ENCODE data around the gene TAF1A.
A peak's percentile ranks its signal among the peaks of the same experiment; 100 is the strongest.

TAF1A gene

GRCh38 chr1:222589462-222590302 is at the start of gene TAF1A:
Gene TAF1A, minus strand, starts transcription at chr1:222589933.
- peak; percentile 100 for ATAC-seq (replicated peaks)
- Mint-ChIP-seq H3K4me1 (peaks cover 22 to 49% of the 10 kb centered on the region in 2 donors), H3K4me3 (peak within 1 kb of the TSS; percentile 94 to 99)

DNA sequence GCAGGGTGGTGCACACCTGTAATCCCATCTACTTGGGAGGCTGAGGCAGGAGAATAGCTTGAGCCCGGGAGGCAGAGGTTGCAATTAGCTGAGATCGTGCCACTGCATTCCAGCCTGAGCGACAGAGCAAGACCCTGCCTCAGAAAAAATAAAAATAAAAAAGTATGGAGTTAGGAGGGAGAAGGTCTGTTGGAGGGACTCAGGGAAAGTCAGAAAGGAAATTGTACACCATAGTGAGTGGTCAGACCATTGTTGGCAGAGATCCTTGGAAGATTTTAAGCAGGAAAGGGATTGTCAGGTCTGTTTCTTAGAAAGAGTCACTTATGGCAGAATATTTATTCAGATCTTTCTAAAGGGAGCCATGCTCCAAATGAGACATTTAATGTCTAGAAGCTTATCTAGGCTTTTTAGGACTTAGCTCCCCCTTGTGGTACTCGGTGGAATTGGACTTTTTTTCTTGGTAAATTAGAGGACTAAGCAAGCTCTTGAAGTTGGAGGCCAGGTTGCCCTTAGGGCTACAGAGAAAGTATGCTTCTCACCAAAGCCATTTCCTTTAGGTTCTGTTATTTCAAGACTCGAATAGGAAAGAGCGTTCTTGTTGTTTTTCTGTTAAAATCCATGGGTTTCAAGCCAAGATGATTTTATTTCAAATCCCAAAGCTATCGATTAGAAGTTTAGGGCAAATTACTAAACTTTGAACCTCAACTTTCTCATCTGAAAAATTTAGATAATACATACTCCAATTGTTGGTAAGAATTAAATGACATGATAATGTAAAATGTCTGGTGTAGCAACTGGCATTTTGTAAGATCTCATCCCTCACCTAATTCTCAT is 44.7 kb upstream of the TAF1A start:
- Mint-ChIP-seq H3K4me1 (peaks cover 7 to 16% of the 10 kb centered on the region in 2 donors), H3K36me3 (peaks cover 30 to 63% of the 10 kb centered on the region in 2 donors), H3K9me3 (no peaks in the 10 kb centered on the region), H3K27me3 (no peaks in the 10 kb centered on the region), H3K27ac (no peak overlapping the region), H3K4me3 (no peak overlapping the region)
- DNase-seq (peak; percentile 56), ATAC-seq (replicated peaks) (peak; percentile 80 to 81)

More at GRCh38 chr1:222589462-222590302, at the start of gene TAF1A:
- Mint-ChIP-seq H3K27me3 (no peaks in the 10 kb centered on the region), H3K9me3 (no peaks in the 10 kb centered on the region), H3K27ac (peak within 1 kb of the TSS; percentile 98), H3K36me3 (peaks cover 4 to 18% of the 10 kb centered on the region in 2 donors)
- peak; percentile 80 for DNase-seq

GRCh38 chr1:222632749-222633148 is 43.0 kb upstream of the TAF1A start:
- Mint-ChIP-seq H3K4me1 (peaks cover 7 to 16% of the 10 kb centered on the region in 2 donors), H3K27ac (no peak overlapping the region), H3K27me3 (no peaks in the 10 kb centered on the region), H3K9me3 (no peaks in the 10 kb centered on the region), H3K36me3 (peaks cover 39 to 71% of the 10 kb centered on the region in 2 donors), H3K4me3 (no peak overlapping the region)
- DNase-seq (no peak), ATAC-seq (replicated peaks) (no peak)

DNA sequence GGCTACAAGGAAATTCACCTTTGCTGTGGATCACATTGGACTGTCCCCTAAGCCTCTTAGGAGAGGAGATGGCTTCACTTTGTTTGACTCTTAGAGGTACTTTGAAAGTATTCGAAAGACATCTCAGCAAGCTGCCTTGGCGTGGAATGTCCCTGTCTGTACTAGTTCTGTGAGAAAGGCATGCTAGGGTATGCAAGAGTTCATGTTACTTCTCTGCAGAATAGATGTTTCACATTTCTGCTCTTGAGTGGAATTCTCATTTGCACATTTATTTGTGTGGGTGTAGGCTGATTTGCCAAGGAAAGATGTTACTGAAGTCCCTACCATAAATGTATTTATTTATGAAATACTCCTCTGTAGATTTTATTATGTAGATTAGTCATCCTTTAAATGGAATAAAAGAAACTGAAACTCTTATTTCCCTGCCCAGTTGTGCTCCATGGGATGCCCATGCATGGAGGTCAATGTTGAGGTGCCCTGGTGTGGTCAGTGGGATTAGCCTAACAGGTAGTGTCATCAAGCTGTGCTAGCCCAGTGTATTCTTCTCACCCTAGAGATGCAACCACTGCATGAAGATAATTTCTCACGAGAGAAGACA is 42.0 kb upstream of the TAF1A start:
- Mint-ChIP-seq H3K36me3 (peaks cover 41 to 77% of the 10 kb centered on the region in 2 donors), H3K27ac (no peak overlapping the region)
- ATAC-seq (replicated peaks): no peak

DNA sequence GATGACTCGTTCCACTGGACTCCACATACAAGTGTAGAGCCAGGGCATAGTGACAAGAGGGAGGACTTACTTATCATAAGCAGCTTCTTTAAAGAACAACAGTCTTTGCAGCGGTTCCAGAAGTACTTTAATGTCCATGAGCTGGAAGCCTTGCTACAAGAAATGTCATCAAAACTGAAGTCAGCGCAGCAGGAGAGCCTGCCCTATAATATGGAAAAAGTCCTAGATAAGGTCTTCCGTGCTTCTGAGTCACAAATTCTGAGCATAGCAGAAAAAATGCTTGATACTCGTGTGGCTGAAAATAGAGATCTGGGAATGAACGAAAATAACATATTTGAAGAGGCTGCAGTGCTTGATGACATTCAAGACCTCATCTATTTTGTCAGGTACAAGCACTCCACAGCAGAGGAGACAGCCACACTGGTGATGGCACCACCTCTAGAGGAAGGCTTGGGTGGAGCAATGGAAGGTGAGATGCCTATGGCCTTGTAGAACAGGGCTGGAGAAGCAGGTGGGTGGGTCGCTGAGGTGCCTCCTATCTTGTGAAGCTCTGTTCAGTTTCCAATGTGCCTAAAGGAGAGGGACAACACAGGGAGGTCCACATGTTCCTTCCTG is 40.3 kb upstream of the TAF1A start:
- peaks cover 7 to 16% of the 10 kb centered on the region in 2 donors for H3K4me1 Mint-ChIP-seq
- no peak for ATAC-seq (replicated peaks)
- DNase-seq: no peak
- H3K4me3 Mint-ChIP-seq: no peak overlapping the region
- no peak overlapping the region for H3K27ac Mint-ChIP-seq
- H3K9me3 Mint-ChIP-seq: no peaks in the 10 kb centered on the region
- peaks cover 40 to 76% of the 10 kb centered on the region in 2 donors for H3K36me3 Mint-ChIP-seq
- no peaks in the 10 kb centered on the region for H3K27me3 Mint-ChIP-seq

More for the DNA sequence above, 42.0 kb upstream of the TAF1A start:
- Mint-ChIP-seq H3K27me3 (no peaks in the 10 kb centered on the region), H3K4me1 (peaks cover 7 to 16% of the 10 kb centered on the region in 2 donors), H3K9me3 (no peaks in the 10 kb centered on the region), H3K4me3 (no peak overlapping the region)
- no peak for DNase-seq

DNA sequence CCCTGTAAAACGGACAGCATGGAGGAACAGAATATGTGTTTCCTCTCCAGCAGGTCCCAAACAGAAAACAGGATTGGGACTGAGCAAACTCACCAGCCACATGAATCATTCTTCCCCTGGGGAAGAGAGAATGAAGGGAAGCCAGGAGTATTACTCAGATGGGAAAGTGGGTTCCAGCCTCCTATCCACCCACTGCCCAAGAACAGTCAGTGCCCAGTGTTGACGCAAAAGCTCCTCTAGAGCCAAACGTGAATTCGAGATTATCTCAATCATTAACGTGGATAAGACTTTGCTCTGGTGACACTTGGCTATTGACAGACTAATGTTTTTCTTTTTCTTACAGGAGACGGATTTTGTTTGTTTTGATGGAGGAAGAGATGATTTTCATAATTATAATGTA is 37.5 kb upstream of the TAF1A start:
- Mint-ChIP-seq H3K4me1 (peaks cover 0 to 4% of the 10 kb centered on the region in 2 donors), H3K36me3 (peaks cover 38 to 66% of the 10 kb centered on the region in 2 donors), H3K27ac (no peak overlapping the region), H3K27me3 (no peaks in the 10 kb centered on the region), H3K4me3 (no peak overlapping the region), H3K9me3 (no peaks in the 10 kb centered on the region)
- DNase-seq (no peak), ATAC-seq (replicated peaks) (no peak)

- Mint-ChIP-seq H3K27me3 (no peaks in the 10 kb centered on the region), H3K27ac (no peak overlapping the region), H3K36me3 (peaks cover 35 to 56% of the 10 kb centered on the region in 2 donors), H3K9me3 (no peaks in the 10 kb centered on the region), H3K4me1 (peaks cover 13 to 21% of the 10 kb centered on the region in 2 donors), H3K4me3 (no peak overlapping the region)
- no peak for DNase-seq
- ATAC-seq (replicated peaks): no peak
These were observed 34.5 kb upstream of the TAF1A start for GRCh38 chr1:222624214-222624613.

- ATAC-seq (replicated peaks): no peak
- peaks cover 30 to 48% of the 10 kb centered on the region in 2 donors for H3K36me3 Mint-ChIP-seq
- H3K4me1 Mint-ChIP-seq: peaks cover 16 to 27% of the 10 kb centered on the region in 2 donors
- H3K27ac Mint-ChIP-seq: no peak overlapping the region
- H3K9me3 Mint-ChIP-seq: no peaks in the 10 kb centered on the region
- DNase-seq: no peak
- H3K4me3 Mint-ChIP-seq: no peak overlapping the region
- H3K27me3 Mint-ChIP-seq: no peaks in the 10 kb centered on the region
These were observed 33.7 kb upstream of the TAF1A start for GRCh38 chr1:222623458-222623857.

DNA sequence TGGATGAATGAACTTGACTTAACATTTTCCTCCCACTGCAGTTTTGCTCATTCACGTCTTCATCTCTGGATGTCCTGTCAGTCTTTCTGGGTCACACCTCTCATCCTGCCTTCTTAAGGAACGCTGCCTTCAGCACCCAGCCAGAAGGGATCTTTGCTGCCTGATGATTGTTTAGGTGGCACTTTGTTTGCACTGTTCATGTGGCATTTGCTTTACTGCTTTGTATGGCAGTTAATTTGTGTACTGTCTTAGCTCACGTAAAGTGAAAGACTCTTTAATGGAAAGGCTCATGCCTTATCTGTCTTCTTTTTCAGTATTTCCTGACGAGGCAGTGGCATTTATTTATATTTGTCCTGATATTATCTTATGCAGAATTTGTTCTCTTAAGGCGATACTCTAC is 33.0 kb upstream of the TAF1A start:
- Mint-ChIP-seq H3K4me3 (no peak overlapping the region), H3K9me3 (no peaks in the 10 kb centered on the region), H3K27me3 (no peaks in the 10 kb centered on the region), H3K36me3 (peaks cover 23 to 41% of the 10 kb centered on the region in 2 donors), H3K27ac (peak overlapping the region; percentile 51), H3K4me1 (peaks cover 16 to 27% of the 10 kb centered on the region in 2 donors)
- no peak for DNase-seq
- no peak for ATAC-seq (replicated peaks)

- Mint-ChIP-seq H3K9me3 (no peaks in the 10 kb centered on the region), H3K27me3 (peaks cover 0 to 4% of the 10 kb centered on the region in 2 donors), H3K4me3 (no peak overlapping the region), H3K27ac (no peak overlapping the region), H3K36me3 (peaks cover 10 to 23% of the 10 kb centered on the region in 2 donors), H3K4me1 (peaks cover 21 to 27% of the 10 kb centered on the region in 2 donors)
- ATAC-seq (replicated peaks): no peak
- no peak for DNase-seq
These were observed 30.8 kb upstream of the TAF1A start for GRCh38 chr1:222620566-222620965.

DNA sequence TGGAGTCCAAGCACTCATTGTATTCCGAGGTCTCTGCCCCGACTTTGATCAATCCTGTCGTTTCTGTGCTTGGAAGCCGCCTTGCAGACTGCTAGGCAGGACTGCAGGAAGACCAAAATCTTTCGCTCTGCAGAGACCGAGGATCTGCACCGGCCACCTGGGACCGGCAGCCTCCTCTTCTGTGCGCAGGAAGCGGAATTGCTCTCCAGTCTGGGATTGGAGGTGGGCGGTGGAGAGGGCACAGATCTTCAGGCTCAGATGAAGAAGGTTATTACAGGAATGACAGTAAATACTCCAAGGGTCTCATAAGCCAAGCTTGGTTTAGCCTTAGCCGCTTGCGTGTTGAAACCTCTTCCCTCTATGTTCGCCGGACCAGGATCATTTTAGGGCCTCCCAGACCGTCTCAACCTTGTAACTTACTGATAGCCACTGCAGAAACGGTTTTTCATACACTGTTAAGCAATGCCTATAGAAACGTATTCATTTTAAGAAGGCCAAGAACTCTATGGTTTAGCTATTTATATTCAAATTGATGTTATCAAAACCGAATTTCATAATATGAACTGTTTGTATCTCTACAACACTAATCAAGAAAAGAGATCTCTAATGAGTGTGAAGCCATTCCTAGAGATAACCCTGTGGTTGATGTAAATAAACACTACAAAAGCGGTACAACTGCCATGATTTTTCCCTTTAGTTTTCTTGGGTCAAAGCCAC is 29.3 kb upstream of the TAF1A start:
- DNase-seq (no peak), ATAC-seq (replicated peaks) (no peak)
- H3K27me3 Mint-ChIP-seq: peaks cover 4 to 15% of the 10 kb centered on the region in 2 donors
- H3K36me3 Mint-ChIP-seq: peaks cover 10 to 23% of the 10 kb centered on the region in 2 donors
- H3K4me1 Mint-ChIP-seq: peaks cover 21 to 27% of the 10 kb centered on the region in 2 donors
- peak overlapping the region; percentile 85 for H3K27ac Mint-ChIP-seq
- H3K9me3 Mint-ChIP-seq: no peaks in the 10 kb centered on the region
- H3K4me3 Mint-ChIP-seq: peak overlapping the region; percentile 86 to 93

GRCh38 chr1:222618001-222618879 is 28.5 kb upstream of the TAF1A start, which contains the start of gene MIA3:
Gene MIA3, plus strand, starts transcription at chr1:222618097. Its CDS starts 14 bp downstream, at chr1:222618111.
- Mint-ChIP-seq H3K4me3 (peak within 1 kb of the TSS; percentile 93), H3K4me1 (peaks cover 21 to 27% of the 10 kb centered on the region in 2 donors), H3K27me3 (peaks cover 12 to 19% of the 10 kb centered on the region in 2 donors), H3K9me3 (no peaks in the 10 kb centered on the region), H3K27ac (peak within 1 kb of the TSS; percentile 96), H3K36me3 (peaks cover 7 to 18% of the 10 kb centered on the region in 2 donors)
- DNase-seq (peak; percentile 4), ATAC-seq (replicated peaks) (peak; percentile 67 to 71)
